Suprapubic skin (tissue), 4 donors: ENCODE measurements around the gene IMPA2. TPM values are rescaled to one million over a fixed set of nuclear protein-coding genes. Genes with fewer than 3 reads are reported as not detected.
"Not testable (repeated sequence)": the region's sequence is repeated elsewhere in the genome, so short reads cannot be mapped to it uniquely, and the experiment has no call there.

Experiments
- DNase-seq, 2 donors: peaks; one replicate each; pipeline ENCODE4 v3.0.0-alpha.2; 2019; ENCODE audit warnings: low spot score in 2 of 2
- H3K27ac ChIP-seq: fragments of 200-600 bp; sonication (generic); one replicate; pipeline ENCODE4 v1.5.1; 2019
- H3K27me3 ChIP-seq: fragments of 200-600 bp; sonication (generic); one replicate; pipeline ENCODE4 v1.5.1; 2019
- H3K36me3 ChIP-seq: fragments of 200-600 bp; sonication (generic); one replicate; pipeline ENCODE4 v1.5.1; 2019
- H3K4me1 ChIP-seq: fragments of 200-600 bp; sonication (generic); one replicate; pipeline ENCODE4 v1.5.1; 2019
- H3K4me3 ChIP-seq: fragments of 200-600 bp; sonication (generic); one replicate; pipeline ENCODE4 v1.5.1; 2019; ENCODE audit warnings: mild to moderate bottlenecking
- H3K9me3 ChIP-seq: fragments of 200-600 bp; sonication (generic); one replicate; pipeline ENCODE4 v1.5.1; 2019
- CTCF ChIP-seq, 2 donors: fragments of 200-600 bp in 1 of 2; fragments of 450-650 bp in 1 of 2; sonication (generic) in 1 of 2; IDR thresholded peaks; one replicate each; pipeline ENCODE4 v1.5.1; 2016 to 2019; ENCODE audit warnings: antibody characterized with exemption in 2 of 2, mild to moderate bottlenecking in 1 of 2, moderate library complexity in 1 of 2
- EP300 ChIP-seq: sonication (generic); formaldehyde crosslinking; IDR thresholded peaks from one replicate; pipeline ENCODE4 v1.6.1; 2017; ENCODE audit warnings: antibody characterized with exemption
- POLR2A ChIP-seq, 2 donors: fragments of 450-650 bp; IDR thresholded peaks; one replicate each; pipeline ENCODE4 v1.6.1; 2017; ENCODE audit warnings: antibody characterized with exemption in 2 of 2, mild to moderate bottlenecking in 2 of 2, moderate library complexity in 2 of 2
- POLR2AphosphoS5 ChIP-seq, 3 donors: sonication (generic); formaldehyde crosslinking; IDR thresholded peaks; one replicate each; pipeline ENCODE4 v1.6.1; 2017; ENCODE audit warnings: antibody characterized with exemption in 3 of 3
- WGBS: methylation state at CpG from one replicate; pipeline ENCODE4 v1.1.5; 2018; 5-methylcytosine and 5-hydroxymethylcytosine counted together
- total RNA-seq, 4 donors: library from RNA; depleted of rRNA; stranded (reverse); fragments of >200 nt; gene quantifications; one replicate each; pipeline ENCODE4 v1.1.0, GENCODE V29; 2016

IMPA2 gene
- total RNA-seq, 4 donors from 2014 or later, result 234 to 396 (median 363) TPM

GRCh38 chr18:11956371-11957308, 24.7 kb upstream of the IMPA2 start:
- no peak for DNase-seq
- no peak for TF ChIP-seq POLR2AphosphoS5 (IDR thresholded peaks at IDR 0.05)
- no peak for TF ChIP-seq POLR2A (IDR thresholded peaks at IDR 0.05)
- TF ChIP-seq CTCF (IDR thresholded peaks at IDR 0.05), result no peak
- no peak for TF ChIP-seq EP300
- peaks cover 10% of the 10 kb centered on the region for H3K4me1 ChIP-seq
- H3K27me3 ChIP-seq, result no peaks in the 10 kb centered on the region
- no peak overlapping the region for H3K4me3 ChIP-seq
- WGBS, result 90% methylated on average over 10 of the region's 10 CpGs
- H3K27ac ChIP-seq, result no peak overlapping the region
- no peaks in the 10 kb centered on the region for H3K36me3 ChIP-seq
- H3K9me3 ChIP-seq, result peaks cover 8% of the 10 kb centered on the region

GRCh38 chr18:11957636-11958035, 23.7 kb upstream of the IMPA2 start:
- WGBS, result 75% methylated on average over 2 of the region's 2 CpGs
- DNase-seq, result no peak
- no peak overlapping the region for H3K4me3 ChIP-seq
- TF ChIP-seq POLR2A (IDR thresholded peaks at IDR 0.05) (no peak), EP300 (no peak), CTCF (IDR thresholded peaks at IDR 0.05) (no peak), POLR2AphosphoS5 (IDR thresholded peaks at IDR 0.05) (no peak)
- peaks cover 8% of the 10 kb centered on the region for H3K9me3 ChIP-seq
- H3K27me3 ChIP-seq, result no peaks in the 10 kb centered on the region
- H3K4me1 ChIP-seq, result peaks cover 17% of the 10 kb centered on the region
- no peaks in the 10 kb centered on the region for H3K36me3 ChIP-seq
- H3K27ac ChIP-seq, result no peak overlapping the region

GRCh38 chr18:11959651-11960050, 21.7 kb upstream of the IMPA2 start:
- no CpG with 5 or more reads among the region's 33 CpGs for WGBS
- not testable (repeated sequence) for H3K9me3 ChIP-seq, H3K36me3 ChIP-seq

GRCh38 chr18:11960743-11961380, 20.4 kb upstream of the IMPA2 start:
- no peak overlapping the region for H3K27ac ChIP-seq
- peaks cover 15% of the 10 kb centered on the region for H3K4me1 ChIP-seq
- H3K4me3 ChIP-seq, result no peak overlapping the region
- peaks cover 8% of the 10 kb centered on the region for H3K9me3 ChIP-seq
- H3K36me3 ChIP-seq, result no peaks in the 10 kb centered on the region
- DNase-seq, result no peak
- no peaks in the 10 kb centered on the region for H3K27me3 ChIP-seq
- TF ChIP-seq POLR2AphosphoS5 (IDR thresholded peaks at IDR 0.05), result no peak
- TF ChIP-seq CTCF (IDR thresholded peaks at IDR 0.05), result no peak
- TF ChIP-seq EP300, result no peak
- no peak for TF ChIP-seq POLR2A (IDR thresholded peaks at IDR 0.05)
- 86% methylated on average over 17 of the region's 17 CpGs for WGBS

More at GRCh38 chr18:11959651-11960050, 21.7 kb upstream of the IMPA2 start:
- DNase-seq, H3K27me3 ChIP-seq, H3K27ac ChIP-seq, H3K4me3 ChIP-seq: not testable (repeated sequence)
- H3K4me1 ChIP-seq, result peaks cover 16% of the 10 kb centered on the region

- DNase-seq, result no peak
- H3K4me3 ChIP-seq, result no peak overlapping the region
- TF ChIP-seq EP300 (no peak), POLR2A (IDR thresholded peaks at IDR 0.05) (no peak), CTCF (IDR thresholded peaks at IDR 0.05) (no peak), POLR2AphosphoS5 (IDR thresholded peaks at IDR 0.05) (no peak)
- no peaks in the 10 kb centered on the region for H3K27me3 ChIP-seq
- no peaks in the 10 kb centered on the region for H3K9me3 ChIP-seq
- H3K27ac ChIP-seq, result peak overlapping the region; percentile 47
- WGBS, result 14% methylated on average over 1 of the region's 1 CpG
- peaks cover 15% of the 10 kb centered on the region for H3K4me1 ChIP-seq
- H3K36me3 ChIP-seq, result no peaks in the 10 kb centered on the region
These were observed 18.7 kb upstream of the IMPA2 start for GRCh38 chr18:11962597-11962996.
